ENCODE data around the gene NUMBL. TPM values are rescaled to one million over a fixed set of nuclear protein-coding genes. Genes with fewer than 3 reads are reported as not detected.
A peak's percentile ranks its signal among the peaks of the same experiment; 100 is the strongest.

Gene NUMBL
- total RNA-seq, 4 donors from 2014 or later = 203 to 284 (median 251) TPM

DNA sequence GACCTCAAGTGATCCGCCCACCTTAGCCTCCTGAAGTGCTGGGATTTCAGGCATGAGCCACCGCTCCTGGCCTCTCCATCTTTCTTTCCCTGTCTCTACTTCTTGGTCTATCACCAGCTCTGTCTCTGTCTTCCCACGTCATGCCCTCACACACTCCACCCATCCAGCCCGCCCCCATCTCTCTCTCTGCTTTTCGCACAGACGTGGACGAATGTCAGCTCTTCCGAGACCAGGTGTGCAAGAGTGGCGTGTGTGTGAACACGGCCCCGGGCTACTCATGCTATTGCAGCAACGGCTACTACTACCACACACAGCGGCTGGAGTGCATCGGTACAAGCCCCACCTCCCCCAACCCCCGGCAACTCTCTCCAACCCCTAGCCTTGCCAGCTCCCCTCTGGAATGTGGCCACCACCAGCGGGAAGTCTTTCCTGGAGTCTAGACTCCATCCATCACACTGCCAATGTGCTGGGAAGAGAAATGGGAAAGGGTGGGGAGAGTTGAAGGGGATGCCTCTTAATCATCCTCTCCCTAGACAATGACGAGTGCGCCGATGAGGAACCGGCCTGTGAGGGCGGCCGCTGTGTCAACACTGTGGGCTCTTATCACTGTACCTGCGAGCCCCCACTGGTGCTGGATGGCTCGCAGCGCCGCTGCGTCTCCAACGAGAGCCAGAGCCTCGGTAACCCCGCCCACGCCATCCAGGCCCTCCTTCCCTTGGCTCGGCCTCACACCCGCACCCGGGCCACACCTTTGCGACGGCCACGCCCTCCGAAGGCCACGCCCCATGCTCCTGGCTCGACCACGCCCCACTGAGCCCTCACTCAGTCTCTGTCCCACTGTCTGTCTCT, 66.8 kb downstream of the NUMBL start:
- Histone ChIP-seq H3K27me3 (no peaks in the 10 kb centered on the region), H3K4me1 (peaks cover 0 to 17% (median 0%) of the 10 kb centered on the region in 4 donors), H3K4me3 (no peak overlapping the region), H3K9me3 (no peaks in the 10 kb centered on the region), H3K27ac (peak overlapping the region in 2 of 4 donors; percentile 21 to 28), H3K36me3 (peaks cover 4 to 94% (median 30%) of the 10 kb centered on the region in 3 donors)
- DNase-seq (ENCODE audit: low spot score in 2 of 2) = no peak
- TF ChIP-seq, protein P1, sequence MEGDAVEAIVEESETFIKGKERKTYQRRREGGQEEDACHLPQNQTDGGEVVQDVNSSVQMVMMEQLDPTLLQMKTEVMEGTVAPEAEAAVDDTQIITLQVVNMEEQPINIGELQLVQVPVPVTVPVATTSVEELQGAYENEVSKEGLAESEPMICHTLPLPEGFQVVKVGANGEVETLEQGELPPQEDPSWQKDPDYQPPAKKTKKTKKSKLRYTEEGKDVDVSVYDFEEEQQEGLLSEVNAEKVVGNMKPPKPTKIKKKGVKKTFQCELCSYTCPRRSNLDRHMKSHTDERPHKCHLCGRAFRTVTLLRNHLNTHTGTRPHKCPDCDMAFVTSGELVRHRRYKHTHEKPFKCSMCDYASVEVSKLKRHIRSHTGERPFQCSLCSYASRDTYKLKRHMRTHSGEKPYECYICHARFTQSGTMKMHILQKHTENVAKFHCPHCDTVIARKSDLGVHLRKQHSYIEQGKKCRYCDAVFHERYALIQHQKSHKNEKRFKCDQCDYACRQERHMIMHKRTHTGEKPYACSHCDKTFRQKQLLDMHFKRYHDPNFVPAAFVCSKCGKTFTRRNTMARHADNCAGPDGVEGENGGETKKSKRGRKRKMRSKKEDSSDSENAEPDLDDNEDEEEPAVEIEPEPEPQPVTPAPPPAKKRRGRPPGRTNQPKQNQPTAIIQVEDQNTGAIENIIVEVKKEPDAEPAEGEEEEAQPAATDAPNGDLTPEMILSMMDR (IDR thresholded peaks at IDR 0.05) = no peak
- TF ChIP-seq POLR2A (IDR thresholded peaks at IDR 0.05) (no peak), EP300 (IDR thresholded peaks at IDR 0.05) (no peak)
- 57 to 60% methylated on average over 40 to 41 of the region's 41 CpGs for WGBS, 2 donors

DNA sequence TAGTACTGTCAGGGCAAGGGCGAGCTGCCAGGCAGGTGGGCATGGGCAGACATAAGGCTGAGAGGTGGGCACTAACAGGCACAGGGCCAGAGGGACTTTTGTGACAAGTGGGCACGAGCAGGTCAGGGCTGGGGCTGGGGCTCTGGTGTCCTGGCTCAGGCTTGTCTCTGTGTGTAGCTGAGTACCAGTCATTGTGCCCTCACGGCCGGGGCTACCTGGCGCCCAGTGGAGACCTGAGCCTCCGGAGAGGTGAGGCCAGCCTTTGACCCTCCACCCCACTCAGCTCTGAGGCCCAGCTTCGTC, 67.7 kb downstream of the NUMBL start:
- H3K4me1 ChIP-seq = peaks cover 0 to 24% (median 0%) of the 10 kb centered on the region in 4 donors
- H3K27ac ChIP-seq = no peak overlapping the region
- TF ChIP-seq, protein P1 (IDR thresholded peaks at IDR 0.05) = no peak
- no peak for TF ChIP-seq POLR2A (IDR thresholded peaks at IDR 0.05)
- TF ChIP-seq EP300 (IDR thresholded peaks at IDR 0.05) = no peak
- DNase-seq (ENCODE audit: low spot score in 2 of 2) = no peak
- no peaks in the 10 kb centered on the region for H3K27me3 ChIP-seq
- no peak overlapping the region for H3K4me3 ChIP-seq
- peaks cover 4 to 94% (median 30%) of the 10 kb centered on the region in 3 donors for H3K36me3 ChIP-seq
- no peaks in the 10 kb centered on the region for H3K9me3 ChIP-seq
- 82 to 87% methylated on average over 7 of the region's 7 CpGs for WGBS, 2 donors

DNA sequence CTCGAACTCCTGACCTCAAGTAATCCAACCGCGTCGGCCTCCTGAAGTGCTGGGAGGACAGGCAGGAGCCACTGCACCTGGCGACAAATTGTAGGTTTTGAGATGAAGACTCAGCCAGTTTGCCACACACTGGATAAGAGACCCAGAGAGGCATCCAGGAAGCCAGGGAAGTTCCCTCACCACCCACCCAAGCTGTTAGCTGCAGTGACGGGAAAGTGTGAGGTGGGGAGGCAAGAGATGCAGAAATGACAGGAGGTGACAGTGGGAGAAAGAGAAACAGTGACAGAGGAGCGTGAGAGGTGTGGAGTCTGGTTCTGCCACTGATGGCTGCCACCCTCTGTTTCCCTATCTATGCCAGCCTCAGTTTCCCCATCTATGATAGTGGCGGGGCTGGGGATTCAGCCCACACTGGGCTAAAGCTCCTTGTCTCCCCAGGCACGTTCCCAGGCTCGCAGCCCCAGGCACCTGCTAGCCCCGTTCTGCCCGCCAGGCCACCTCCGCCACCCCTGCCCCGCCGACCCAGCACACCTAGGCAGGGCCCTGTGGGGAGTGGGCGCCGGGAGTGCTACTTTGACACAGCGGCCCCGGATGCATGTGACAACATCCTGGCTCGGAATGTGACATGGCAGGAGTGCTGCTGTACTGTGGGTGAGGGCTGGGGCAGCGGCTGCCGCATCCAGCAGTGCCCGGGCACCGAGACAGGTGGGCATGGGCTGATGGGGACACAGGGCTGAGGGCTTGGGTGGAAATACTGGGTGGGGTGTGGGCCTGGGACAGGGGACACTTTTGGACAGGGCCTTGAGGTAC, 68.3 kb downstream of the NUMBL start:
- Histone ChIP-seq H3K9me3 (no peaks in the 10 kb centered on the region), H3K4me1 (peaks cover 0 to 28% (median 0%) of the 10 kb centered on the region in 4 donors), H3K27me3 (no peaks in the 10 kb centered on the region), H3K4me3 (no peak overlapping the region), H3K27ac (no peak overlapping the region), H3K36me3 (peaks cover 4 to 93% (median 30%) of the 10 kb centered on the region in 3 donors)
- DNase-seq (ENCODE audit: low spot score in 2 of 2) = no peak
- WGBS, 2 donors = 90 to 94% methylated on average over 22 of the region's 24 CpGs
- no peak for TF ChIP-seq POLR2A (IDR thresholded peaks at IDR 0.05)
- TF ChIP-seq, protein P1 (IDR thresholded peaks at IDR 0.05) = no peak
- no peak for TF ChIP-seq EP300 (IDR thresholded peaks at IDR 0.05)

DNA sequence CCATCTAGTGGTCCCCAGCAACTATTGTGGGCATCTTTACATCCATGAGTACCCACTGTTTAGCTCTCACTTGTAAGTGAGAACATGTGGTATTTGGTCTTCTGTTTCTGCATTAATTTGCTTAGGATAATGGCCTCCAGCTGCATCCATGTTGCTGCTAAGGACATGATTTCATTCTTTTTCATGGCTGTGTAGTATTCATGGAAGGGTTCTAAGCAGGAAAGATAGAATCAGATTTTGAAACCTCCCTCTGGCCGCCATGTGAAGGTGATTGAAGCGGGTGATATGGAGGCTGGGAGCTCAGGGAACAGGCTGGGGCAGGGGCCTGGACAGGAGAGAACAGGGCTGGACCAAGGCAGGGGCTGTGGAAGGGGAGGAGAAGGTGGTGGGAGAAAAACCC, 69.2 kb downstream of the NUMBL start:
- 50 to 100% methylated on average over 2 of the region's 2 CpGs for WGBS, 2 donors
- no peak overlapping the region for H3K4me3 ChIP-seq
- peaks cover 0 to 37% (median 0%) of the 10 kb centered on the region in 4 donors for H3K4me1 ChIP-seq
- peaks cover 1 to 93% (median 30%) of the 10 kb centered on the region in 3 donors for H3K36me3 ChIP-seq
- DNase-seq (ENCODE audit: low spot score in 2 of 2) = no peak
- H3K27ac ChIP-seq = no peak overlapping the region
- no peak for TF ChIP-seq POLR2A (IDR thresholded peaks at IDR 0.05)
- TF ChIP-seq EP300 (IDR thresholded peaks at IDR 0.05) = no peak
- TF ChIP-seq, protein P1 (IDR thresholded peaks at IDR 0.05) = no peak
- no peaks in the 10 kb centered on the region for H3K9me3 ChIP-seq
- H3K27me3 ChIP-seq = no peaks in the 10 kb centered on the region

DNA sequence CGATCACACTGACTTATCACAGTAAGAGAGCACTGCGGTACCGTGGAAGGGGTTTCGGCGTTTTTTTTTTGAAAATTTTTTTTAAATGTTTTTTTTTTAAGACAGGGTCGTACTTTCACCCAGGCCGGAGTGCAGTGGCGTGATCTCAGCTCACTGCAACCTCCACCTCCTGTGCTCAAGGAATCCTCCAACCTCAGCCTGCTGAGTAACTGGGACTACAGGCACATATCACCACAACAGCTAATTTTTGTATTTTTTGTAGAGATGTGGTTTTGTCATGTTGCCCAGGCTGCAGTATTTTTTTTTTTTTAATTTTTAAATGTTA, 70.3 kb downstream of the NUMBL start:
- Histone ChIP-seq H3K27ac (no peak overlapping the region), H3K27me3 (no peaks in the 10 kb centered on the region), H3K36me3 (peaks cover 0 to 84% (median 24%) of the 10 kb centered on the region in 3 donors), H3K4me3 (no peak overlapping the region), H3K9me3 (no peaks in the 10 kb centered on the region), H3K4me1 (peaks cover 0 to 48% (median 7%) of the 10 kb centered on the region in 4 donors)
- 93 to 94% methylated on average over 8 of the region's 8 CpGs for WGBS, 2 donors
- DNase-seq (ENCODE audit: low spot score in 2 of 2) = no peak
- TF ChIP-seq POLR2A (IDR thresholded peaks at IDR 0.05) (no peak), EP300 (IDR thresholded peaks at IDR 0.05) (no peak)
- TF ChIP-seq, protein P1 (IDR thresholded peaks at IDR 0.05) = no peak
